IPS-11a (cell line): ENCODE results near the gene TMPRSS2.
A peak's percentile ranks its signal among the peaks of the same experiment; 100 is the strongest.
"Not testable (repeated sequence)": the region's sequence is repeated elsewhere in the genome, so short reads cannot be mapped to it uniquely, and the experiment has no call there.

Experiments
- H3K4me3 ChIP-seq: one replicate; pipeline ENCODE4 v1.5.1; 2013; ENCODE audit warnings: low read depth, low read length, control low read depth

Gene TMPRSS2

DNA sequence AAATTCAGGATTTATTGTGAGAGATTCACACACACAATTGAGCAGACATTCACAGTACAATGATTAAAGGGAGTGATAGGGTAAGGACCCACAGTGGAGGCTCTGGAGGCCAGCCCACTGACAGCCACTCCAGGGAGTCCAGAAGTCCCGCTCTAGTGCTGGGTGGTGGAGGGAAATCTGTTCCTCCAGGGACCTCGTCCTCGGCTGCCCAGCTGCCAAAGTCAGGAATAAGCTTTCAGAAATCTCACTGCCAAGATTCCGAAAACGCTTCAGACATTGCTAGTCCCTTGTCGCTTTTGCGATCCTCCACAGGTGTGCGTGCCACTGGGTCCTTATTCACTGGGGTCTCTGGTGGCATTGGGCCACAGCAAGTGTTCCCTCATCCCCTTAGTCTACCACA lies 79.6 kb downstream of the TMPRSS2 start:
- no peak overlapping the region for H3K4me3 ChIP-seq

DNA sequence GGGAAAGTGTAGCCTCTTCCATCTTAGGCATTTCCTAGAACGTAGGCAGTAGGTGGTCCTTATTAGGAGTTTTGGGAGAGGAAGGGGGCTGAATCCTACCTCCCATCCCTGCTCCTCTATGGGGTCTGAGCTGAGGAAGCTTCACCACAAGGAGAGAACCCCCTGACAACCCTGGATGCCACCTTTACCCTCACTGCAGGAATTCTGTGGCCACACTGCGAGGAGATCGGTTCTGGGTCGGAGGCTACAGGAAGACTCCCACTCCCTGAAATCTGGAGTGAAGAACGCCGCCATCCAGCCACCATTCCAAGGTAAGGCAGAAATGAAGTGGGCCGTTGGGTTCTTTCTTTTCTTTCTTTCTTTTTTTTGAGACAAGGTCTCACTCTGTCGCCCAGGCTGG lies 80.4 kb downstream of the TMPRSS2 start:
- H3K4me3 ChIP-seq: no peak overlapping the region

DNA sequence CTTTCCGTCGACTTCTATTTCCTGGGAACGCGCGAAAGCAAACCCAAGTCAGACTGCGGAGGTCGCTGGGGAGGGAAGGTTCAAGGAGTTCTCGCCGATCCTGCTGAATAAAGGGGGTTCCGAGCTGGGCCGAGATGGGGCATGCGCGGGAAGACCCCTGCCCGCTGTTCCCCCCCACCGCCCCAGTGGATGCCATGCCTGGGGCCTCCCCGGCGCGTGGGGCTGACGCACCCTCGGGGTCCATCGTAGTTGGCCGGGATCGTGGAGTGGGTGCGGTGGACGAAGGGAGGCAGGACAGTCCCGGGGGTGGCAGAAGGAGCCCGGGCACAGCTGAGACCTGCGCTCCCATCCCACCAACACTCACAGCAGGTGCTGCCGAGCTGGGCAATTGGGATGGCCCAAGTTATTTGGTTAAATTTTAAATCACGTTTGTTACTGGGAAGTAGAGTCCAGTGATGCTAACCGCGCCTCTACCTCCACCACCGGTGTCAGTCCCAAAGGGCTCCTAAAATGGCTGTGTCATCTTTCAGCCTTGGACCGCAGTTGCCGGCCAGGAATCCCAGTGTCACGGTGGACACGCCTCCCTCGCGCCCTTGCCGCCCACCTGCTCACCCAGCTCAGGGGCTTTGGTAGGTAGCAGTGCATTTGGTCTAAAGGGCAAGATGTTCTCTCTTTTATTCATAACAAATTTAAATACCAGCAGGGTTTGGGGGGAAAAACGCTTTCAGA lies 81.1 kb downstream of the TMPRSS2 start:
- peak overlapping the region; percentile 24 for H3K4me3 ChIP-seq

DNA sequence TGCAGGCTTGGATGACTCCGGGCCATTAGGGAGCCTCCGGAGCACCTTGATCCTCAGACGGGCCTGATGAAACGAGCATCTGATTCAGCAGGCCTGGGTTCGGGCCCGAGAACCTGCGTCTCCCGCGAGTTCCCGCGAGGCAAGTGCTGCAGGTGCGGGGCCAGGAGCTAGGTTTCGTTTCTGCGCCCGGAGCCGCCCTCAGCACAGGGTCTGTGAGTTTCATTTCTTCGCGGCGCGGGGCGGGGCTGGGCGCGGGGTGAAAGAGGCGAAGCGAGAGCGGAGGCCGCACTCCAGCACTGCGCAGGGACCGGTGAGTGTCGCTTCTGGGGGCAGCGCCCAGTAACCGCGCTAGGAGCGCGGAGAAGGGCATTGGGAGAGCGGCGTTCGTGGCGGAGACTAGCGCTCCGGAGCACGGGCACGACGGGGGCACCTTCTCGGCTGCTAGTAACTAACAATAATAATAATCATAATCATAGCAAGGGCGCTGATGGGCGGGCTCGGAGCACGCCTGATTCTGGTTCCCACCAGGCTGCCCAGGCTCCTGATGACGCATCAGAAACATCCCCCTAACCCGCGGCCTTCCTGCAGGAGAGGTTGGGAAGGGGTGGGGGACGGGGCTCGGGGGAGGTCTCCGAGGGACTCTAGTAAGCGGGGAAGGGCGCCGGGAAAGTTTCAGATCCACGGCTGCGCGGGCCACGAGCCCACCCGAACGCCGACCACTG lies 81.8 kb downstream of the TMPRSS2 start, which contains the start of gene MX1:
Gene MX1 (plus strand): TSS at position 286 of the 722 bp plus-strand sequence. CDS start 5,832 bp downstream, outside the sequence.
- peak within 1 kb of the TSS; percentile 40 for H3K4me3 ChIP-seq

DNA sequence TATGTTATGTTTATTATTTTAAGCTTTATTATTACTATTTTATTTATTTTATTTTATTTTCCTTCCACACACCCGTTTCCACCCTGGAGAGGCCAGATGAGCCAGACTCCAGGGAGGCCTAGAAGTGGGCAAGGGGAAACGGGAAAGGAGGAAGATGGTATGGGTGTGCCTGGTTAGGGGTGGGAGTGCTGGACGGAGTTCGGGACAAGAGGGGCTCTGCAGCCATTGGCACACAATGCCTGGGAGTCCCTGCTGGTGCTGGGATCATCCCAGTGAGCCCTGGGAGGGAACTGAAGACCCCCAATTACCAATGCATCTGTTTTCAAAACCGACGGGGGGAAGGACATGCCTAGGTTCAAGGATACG lies 82.4 kb downstream of the TMPRSS2 start:
- H3K4me3 ChIP-seq: peak overlapping the region; percentile 40

DNA sequence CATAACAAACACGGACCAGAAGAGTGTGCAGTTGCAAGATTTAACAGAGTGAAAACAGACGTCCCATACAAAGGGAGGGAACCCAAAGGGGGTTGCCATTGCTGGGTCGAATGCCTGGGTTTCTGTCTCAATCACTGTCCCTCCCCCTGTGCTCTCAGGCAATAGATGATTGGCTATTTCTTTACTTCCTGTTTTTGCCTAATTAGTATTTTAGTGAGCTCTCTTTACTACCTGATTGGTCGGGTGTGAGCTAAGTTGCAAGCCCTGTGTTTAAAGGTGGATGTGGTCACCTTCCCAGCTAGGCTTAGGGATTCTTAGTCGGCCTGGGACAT lies 84.7 kb downstream of the TMPRSS2 start:
- H3K4me3 ChIP-seq: not testable (repeated sequence)

DNA sequence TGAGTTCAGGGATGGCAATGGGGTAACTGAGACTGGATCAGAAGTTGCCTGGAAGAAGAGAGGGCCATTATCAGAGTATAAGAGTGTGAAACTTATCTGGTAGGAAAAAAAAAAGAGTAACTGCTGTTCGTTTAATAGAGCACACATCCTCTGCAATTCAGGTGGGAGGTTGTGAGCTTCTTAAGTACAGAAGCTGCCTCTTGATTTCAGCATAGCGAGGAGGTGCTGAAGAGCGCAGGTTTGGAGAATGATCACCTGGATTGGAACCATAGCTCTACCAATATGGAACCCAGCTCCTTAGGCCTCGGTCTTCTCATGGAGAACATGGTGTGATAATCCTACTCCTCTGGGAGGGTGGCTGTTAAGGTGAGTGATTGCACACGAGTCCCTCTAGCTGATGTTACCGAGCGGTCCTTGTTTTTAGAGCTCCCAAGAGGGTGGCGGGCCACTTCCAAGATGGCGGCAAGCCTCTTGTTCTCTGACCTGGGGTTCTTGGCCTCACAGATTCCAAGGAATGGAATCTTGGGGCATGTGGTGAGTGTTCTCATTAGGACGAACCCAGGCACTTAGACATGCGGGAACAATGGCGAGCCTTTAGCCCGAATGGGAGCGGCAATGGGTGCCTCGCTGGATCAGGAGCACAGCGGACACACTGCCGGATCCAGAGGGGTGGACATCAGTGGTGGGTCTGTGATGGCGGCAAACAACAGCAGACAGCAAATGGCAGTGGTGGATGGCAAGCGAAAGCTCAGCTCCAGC lies 85.2 kb downstream of the TMPRSS2 start:
- H3K4me3 ChIP-seq: no peak overlapping the region

DNA sequence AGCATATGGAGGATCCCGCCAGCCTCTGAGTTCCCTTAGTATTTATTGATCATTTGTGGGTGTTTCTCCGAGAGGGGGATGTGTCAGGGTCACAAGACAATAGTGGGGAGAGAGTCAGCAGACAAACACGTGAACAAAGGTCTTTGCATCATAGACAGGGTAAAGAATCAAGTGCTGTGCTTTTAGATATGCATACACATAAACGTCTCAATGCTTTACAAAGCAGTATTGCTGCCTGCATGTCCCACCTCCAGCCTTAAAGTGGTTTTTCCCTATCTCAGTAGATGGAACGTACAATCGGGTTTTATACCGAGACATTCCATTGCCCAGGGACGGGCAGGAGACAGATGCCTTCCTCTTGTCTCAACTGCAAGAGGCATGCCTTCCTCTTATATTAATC lies 87.0 kb downstream of the TMPRSS2 start:
- H3K4me3 ChIP-seq: not testable (repeated sequence)

DNA sequence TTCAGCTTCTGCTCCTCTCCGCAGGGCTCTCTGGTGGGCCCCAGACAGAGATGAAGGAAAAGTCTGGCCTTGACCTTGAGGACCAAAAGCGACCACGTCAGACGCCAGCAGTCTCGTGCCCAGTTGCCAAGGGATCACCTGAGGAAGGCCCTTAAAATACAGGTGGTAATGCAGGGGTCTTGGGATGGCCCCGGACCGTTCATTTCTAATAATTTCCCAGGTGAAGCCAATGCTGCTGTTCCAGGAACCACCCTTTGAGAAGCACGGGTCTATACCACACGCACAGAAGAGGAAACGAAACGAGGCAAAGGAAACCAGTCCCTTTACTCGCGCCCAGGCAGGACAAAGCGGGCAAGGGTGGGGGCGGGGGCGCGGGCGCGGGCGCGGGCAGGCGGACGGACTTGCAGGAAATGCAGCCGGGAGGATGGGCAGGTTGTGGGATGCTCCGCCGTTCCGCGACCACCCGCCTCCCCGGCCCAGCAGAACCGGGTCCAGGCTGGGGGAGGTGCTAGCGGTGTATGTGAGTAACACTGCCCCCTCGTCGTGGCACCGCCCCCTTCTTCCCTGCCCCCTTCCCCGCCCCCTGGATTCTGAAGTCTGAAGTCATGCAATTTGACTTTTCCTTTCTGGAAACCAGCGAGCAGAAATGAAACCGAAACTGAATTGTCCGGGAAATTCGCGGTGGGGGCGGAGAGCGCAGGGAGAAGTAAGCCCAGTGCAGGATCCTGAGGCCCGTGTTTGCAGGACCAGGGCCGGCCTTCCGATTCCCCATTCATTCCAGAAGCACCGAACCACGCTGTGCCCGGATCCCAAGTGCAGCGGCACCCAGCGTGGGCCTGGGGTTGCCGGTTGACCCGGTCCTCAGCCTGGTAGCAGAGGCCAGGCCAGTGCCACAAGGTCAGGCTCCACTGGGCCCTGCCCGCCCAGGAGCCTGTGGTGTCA lies 87.8 kb downstream of the TMPRSS2 start:
- H3K4me3 ChIP-seq: peak overlapping the region; percentile 65

DNA sequence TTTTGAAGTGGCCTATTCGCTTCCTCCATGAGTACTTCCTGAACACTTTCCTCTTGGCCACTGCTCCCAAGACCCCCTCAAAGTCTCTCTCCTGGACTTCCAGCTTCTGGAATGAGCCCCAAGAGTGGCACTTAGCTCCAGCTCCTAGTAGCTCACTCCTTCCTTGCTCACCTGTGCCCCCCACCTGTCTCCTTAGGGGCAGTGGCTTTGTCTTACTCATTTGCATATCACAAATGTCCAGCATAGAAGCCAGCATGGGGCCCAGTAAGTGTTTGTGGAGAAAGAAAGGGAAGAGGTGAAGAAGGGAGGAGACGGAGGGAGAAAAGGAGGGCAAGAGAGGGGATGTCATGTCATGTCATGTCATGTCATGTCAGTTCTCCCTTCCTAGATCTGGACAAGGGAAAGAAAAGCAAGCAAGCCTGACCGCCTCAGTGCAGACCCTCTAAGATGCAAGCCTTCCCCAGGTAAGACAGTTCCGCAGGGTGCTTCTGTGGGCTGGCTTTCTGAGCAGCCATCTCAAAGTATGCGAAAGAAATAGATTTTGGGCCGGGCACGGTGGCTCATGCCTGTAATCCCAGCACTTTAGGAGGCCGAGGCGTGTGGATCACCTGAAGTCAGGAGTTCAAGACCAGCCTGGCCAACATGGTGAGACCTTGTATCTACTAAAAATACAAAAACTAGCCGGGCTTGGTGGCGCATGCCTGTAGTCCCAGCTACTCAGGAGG lies 88.8 kb downstream of the TMPRSS2 start:
- H3K4me3 ChIP-seq: no peak overlapping the region

DNA sequence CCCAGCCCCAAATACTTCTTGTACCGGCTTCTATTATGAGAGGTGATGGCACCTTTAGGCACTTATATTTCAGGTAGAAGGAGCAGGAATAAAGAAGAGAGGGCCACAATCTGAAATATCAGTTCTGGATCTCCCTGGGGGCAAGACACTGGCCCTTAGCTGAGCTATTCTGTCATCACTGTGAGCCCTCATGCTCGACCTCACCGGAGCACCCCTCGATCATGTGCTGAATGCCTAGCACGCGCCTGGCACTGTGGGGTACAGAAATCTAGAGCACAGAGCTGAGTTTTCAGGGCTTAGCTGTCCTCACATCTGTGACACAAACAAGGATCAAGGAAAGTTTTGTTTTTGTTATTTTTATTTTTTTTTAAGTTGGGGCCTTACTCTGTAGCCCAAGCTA lies 89.6 kb downstream of the TMPRSS2 start:
- H3K4me3 ChIP-seq: no peak overlapping the region

DNA sequence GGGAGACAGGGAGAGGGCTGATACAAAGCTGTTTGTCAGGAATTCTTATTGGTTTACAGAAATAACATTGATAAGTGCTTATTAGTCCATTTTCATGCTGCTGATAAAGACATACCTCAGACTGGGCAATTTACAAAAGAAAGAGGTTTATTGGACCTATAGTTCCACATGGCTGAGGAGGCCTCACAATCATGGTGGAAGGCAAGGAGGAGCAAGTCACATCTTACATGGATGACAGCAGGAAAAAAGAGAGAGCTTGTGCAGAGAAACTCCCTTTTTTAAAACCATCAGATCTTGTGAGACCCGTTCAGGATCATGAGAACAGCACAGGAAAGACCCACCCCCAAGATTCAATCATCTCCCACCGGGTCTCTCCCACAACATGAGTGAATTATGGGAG lies 90.5 kb downstream of the TMPRSS2 start:
- H3K4me3 ChIP-seq: not testable (repeated sequence)
